Measurements from ENCODE around the gene FSTL1.

DNA sequence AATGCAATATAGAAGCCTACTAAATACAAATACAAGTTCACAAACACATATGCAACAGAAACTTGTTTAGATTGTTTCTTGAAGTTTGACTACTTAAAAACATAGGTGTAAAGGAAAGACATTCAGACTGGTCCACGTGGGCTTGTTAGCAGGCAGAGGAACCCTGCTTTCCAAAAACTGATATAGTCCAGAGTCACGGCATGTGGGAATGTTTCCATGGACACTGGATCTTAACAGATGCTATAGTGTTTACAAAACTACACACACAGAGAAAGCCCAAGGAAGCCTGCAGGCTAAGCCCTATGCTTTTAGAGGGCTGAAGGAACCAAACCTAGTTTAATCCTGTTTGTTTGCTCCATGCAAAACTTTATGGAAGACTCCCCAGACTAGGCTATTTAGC is 56.4 kb downstream of the FSTL1 start:
- TF ChIP-seq, protein P1, sequence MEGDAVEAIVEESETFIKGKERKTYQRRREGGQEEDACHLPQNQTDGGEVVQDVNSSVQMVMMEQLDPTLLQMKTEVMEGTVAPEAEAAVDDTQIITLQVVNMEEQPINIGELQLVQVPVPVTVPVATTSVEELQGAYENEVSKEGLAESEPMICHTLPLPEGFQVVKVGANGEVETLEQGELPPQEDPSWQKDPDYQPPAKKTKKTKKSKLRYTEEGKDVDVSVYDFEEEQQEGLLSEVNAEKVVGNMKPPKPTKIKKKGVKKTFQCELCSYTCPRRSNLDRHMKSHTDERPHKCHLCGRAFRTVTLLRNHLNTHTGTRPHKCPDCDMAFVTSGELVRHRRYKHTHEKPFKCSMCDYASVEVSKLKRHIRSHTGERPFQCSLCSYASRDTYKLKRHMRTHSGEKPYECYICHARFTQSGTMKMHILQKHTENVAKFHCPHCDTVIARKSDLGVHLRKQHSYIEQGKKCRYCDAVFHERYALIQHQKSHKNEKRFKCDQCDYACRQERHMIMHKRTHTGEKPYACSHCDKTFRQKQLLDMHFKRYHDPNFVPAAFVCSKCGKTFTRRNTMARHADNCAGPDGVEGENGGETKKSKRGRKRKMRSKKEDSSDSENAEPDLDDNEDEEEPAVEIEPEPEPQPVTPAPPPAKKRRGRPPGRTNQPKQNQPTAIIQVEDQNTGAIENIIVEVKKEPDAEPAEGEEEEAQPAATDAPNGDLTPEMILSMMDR (IDR thresholded peaks at IDR 0.05): no peak
- TF ChIP-seq EZH2 (IDR thresholded peaks at IDR 0.05; ENCODE audit: borderline replicate concordance, insufficient read depth, low read depth, low read length, poor library complexity, severe bottlenecking): no peak

Measured in B cell (primary cell).